HEK293 (cell line): ENCODE data around the gene ZNF722.

Source experiments
- CTCF ChIP-seq: fragments of 450-650 bp; formaldehyde crosslinking; IDR thresholded peaks from 2 replicates; pipeline ENCODE4 v1.5.1; 2016; ENCODE audit warnings: missing biosample characterization, missing genetic modification characterization
- ELK4 ChIP-seq: IDR thresholded peaks from 2 replicates; pipeline ENCODE4 v1.6.1; 2011; ENCODE audit warnings: mild to moderate bottlenecking, low read depth, low read length, borderline replicate concordance
- HOXA7 ChIP-seq: sonication (generic); formaldehyde crosslinking; IDR thresholded peaks from 2 replicates; pipeline ENCODE4 v1.8.1; 2022; ENCODE audit warnings: missing genetic modification reagents, borderline replicate concordance
- MYNN ChIP-seq: fragments of 450-650 bp; formaldehyde crosslinking; IDR thresholded peaks from 2 replicates; pipeline ENCODE4 v1.5.1; 2016; ENCODE audit warnings: missing biosample characterization, missing genetic modification characterization, borderline replicate concordance
- SETDB1 ChIP-seq: IDR thresholded peaks from one replicate; pipeline ENCODE4 v1.6.1; 2017; ENCODE audit warnings: mild to moderate bottlenecking, low read length, moderate library complexity, mixed read lengths; ENCODE audit not compliant: insufficient read length
- ZNF266 ChIP-seq: fragments of 450-650 bp; formaldehyde crosslinking; IDR thresholded peaks from 2 replicates; pipeline ENCODE4 v1.5.1; 2016; ENCODE audit warnings: missing biosample characterization, missing genetic modification characterization, low read depth
- ZNF280D ChIP-seq: fragments of 450-650 bp; formaldehyde crosslinking; IDR thresholded peaks from 2 replicates; pipeline ENCODE4 v1.5.1; 2016; ENCODE audit warnings: missing biosample characterization, missing genetic modification characterization
- ZNF302 ChIP-seq: fragments of 450-650 bp; formaldehyde crosslinking; IDR thresholded peaks from 2 replicates; pipeline ENCODE4 v1.5.1; 2016; ENCODE audit warnings: missing biosample characterization, missing genetic modification characterization, low read depth
- ZNF324 ChIP-seq: fragments of 450-650 bp; formaldehyde crosslinking; IDR thresholded peaks from 2 replicates; pipeline ENCODE4 v1.5.1; 2016; ENCODE audit warnings: missing biosample characterization, missing genetic modification characterization
- ZNF423 ChIP-seq: fragments of 450-650 bp; formaldehyde crosslinking; IDR thresholded peaks from 2 replicates; pipeline ENCODE4 v1.5.1; 2016; ENCODE audit warnings: missing biosample characterization, missing genetic modification characterization
- ZNF501 ChIP-seq: fragments of 450-650 bp; formaldehyde crosslinking; IDR thresholded peaks from 2 replicates; pipeline ENCODE4 v1.5.1; 2016; ENCODE audit warnings: missing biosample characterization, missing genetic modification characterization
- ZNF837 ChIP-seq: fragments of 450-650 bp; formaldehyde crosslinking; IDR thresholded peaks from 2 replicates; pipeline ENCODE4 v1.5.1; 2016; ENCODE audit warnings: missing biosample characterization, missing genetic modification characterization

- TF ChIP-seq CTCF (tag by site-specific recombination) (no peak), ELK4 (no peak), ZNF837 (tag by site-specific recombination) (no peak), ZNF266 (tag by site-specific recombination) (no peak), ZNF324 (tag by site-specific recombination) (no peak), ZNF280D (no peak), ZNF501 (tag by site-specific recombination) (no peak), ZNF302 (no peak), SETDB1 (no peak), ZNF423 (tag by site-specific recombination) (no peak), HOXA7 (CRISPR knock-in tag) (no peak), MYNN (no peak)
These were observed 46.8 kb downstream of the ZNF722 start, which contains the start of gene ZNF727 for GRCh38 chr7:64045301-64046040.
